GM20000 (cell line): ENCODE results near the gene DFFA.

ENCODE experiments used
- DNase-seq: peaks from one replicate; pipeline ENCODE4 v3.0.0; 2012; ENCODE audit warnings: low spot score
- TF ChIP-seq, protein P1 (sequence below): IDR thresholded peaks from 2 replicates; pipeline ENCODE4 v1.5.1; 2012; ENCODE audit warnings: mild to moderate bottlenecking, control low read depth; ENCODE audit errors: extremely low read depth, missing control alignments

The DFFA gene

DNA sequence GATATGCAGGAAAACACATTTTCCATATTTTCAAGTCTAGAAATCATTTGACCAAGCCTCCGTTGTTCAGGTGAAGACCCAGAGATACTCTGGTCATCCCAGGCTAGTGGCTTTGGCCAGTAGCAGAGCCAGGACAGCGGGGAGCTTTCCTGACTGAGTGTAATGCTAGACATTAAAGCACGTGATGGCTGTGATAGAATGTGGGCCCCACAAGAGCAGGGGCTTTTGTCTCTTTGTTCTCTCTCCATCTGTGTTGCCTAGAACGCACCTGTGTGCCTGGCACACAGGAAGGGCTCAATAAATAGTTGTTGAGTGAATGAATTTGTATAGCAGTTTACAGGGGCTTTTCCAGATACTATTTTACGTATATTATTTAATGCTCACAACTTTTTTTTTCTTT is 31.5 kb downstream of the DFFA start:
- DNase-seq, result no peak
- TF ChIP-seq, protein P1, sequence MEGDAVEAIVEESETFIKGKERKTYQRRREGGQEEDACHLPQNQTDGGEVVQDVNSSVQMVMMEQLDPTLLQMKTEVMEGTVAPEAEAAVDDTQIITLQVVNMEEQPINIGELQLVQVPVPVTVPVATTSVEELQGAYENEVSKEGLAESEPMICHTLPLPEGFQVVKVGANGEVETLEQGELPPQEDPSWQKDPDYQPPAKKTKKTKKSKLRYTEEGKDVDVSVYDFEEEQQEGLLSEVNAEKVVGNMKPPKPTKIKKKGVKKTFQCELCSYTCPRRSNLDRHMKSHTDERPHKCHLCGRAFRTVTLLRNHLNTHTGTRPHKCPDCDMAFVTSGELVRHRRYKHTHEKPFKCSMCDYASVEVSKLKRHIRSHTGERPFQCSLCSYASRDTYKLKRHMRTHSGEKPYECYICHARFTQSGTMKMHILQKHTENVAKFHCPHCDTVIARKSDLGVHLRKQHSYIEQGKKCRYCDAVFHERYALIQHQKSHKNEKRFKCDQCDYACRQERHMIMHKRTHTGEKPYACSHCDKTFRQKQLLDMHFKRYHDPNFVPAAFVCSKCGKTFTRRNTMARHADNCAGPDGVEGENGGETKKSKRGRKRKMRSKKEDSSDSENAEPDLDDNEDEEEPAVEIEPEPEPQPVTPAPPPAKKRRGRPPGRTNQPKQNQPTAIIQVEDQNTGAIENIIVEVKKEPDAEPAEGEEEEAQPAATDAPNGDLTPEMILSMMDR, result no peak

DNA sequence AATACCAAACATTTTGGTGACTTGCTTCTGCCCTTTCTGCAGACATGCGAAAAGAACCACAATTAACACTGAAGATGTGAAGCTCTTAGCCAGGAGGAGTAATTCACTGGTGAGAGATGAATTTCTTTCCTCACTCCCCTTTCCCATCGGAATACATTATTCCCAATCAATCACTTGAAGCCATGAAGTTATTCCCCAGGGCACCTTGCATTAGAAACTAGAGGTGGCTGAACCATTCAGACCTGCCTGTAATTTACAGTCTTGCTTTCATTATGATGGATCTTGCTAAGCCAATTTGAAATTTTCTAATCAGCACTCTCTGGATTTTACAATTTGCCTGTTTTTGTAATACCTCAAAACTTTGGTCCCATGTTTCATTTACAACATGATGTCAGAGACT is 32.0 kb downstream of the DFFA start:
- TF ChIP-seq, protein P1, result no peak
- no peak for DNase-seq

DNA sequence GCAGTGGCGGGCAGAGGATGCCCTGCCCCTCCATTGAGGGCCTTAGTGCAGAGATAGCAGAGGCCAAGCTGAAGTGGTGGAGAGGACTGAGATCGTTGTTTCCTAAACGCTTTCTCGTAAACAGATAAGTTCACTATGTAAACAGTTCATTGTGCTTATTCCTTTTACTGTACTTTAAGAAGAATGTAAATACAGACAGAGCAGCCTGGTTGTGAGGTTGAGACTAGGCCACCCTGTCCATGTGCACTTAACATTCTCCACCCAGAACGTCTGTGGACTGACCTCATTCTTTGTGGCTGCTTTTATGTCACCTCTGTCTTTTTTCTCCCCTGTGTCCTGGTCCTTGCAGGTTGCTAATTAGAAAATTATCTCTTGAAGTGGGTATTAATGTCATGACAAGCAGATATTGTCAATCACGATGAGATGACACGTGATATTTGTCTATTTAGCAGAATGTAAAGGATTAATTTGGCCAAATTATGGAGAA is 33.6 kb downstream of the DFFA start:
- DNase-seq, result no peak
- TF ChIP-seq, protein P1, result no peak

DNA sequence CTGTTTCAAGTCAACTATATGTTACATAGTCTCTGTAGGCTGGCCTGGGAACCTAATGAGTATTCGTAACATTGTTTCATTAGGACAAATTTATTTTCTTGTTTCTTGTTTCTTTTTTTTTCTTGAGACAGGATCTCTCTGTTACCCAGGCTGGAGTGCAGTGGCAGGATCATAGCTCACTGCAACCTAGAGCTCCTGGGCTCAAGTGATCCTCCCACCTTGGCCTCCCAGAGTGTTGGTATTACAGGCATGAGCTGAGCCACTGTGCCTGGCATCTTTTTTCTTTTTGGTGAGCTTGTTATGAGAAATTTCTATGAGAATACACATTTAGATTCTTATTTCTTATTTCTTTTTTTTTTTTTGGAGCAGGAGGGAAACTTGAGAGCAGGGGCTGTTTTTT is 35.3 kb downstream of the DFFA start:
- TF ChIP-seq, protein P1, result no peak
- no peak for DNase-seq

DNA sequence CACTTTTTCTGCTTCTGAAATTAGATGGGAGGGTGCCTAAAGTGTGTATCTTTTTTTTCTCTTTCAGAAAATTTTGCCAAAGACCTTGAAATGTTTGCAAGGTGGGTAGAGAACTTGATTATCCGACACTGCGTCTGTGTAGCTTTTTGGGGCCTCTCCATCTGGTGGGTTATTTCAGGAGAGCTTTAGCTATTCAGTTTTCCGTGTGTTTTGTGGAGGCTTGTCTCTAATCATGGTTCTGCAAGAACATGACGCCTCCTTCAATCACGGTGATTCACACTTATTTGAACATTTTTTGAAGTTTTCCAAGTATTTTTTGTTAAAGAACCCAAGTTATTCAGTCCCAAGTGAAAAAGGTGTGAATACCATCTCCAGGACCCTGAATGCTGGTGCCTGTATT is 37.7 kb downstream of the DFFA start:
- DNase-seq, result no peak
- TF ChIP-seq, protein P1, result no peak

DNA sequence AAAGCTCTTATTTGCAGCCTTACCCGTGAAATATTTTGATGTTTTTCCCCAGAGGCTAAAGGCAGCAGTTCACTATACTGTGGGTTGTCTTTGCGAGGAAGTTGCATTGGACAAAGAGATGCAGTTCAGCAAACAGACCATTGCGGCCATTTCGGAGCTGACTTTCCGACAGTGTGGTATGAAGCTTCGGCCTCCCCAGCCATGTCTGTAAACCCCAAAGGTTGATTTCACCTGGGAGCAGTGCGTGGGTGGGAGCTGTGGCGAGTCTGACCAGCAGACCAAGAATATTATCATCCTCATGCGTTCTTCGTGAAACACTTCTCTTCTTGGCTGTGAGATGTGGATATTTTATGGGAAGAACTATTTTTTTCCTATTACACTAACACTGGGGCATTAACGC is 38.5 kb downstream of the DFFA start:
- TF ChIP-seq, protein P1, result no peak
- DNase-seq, result no peak

DNA sequence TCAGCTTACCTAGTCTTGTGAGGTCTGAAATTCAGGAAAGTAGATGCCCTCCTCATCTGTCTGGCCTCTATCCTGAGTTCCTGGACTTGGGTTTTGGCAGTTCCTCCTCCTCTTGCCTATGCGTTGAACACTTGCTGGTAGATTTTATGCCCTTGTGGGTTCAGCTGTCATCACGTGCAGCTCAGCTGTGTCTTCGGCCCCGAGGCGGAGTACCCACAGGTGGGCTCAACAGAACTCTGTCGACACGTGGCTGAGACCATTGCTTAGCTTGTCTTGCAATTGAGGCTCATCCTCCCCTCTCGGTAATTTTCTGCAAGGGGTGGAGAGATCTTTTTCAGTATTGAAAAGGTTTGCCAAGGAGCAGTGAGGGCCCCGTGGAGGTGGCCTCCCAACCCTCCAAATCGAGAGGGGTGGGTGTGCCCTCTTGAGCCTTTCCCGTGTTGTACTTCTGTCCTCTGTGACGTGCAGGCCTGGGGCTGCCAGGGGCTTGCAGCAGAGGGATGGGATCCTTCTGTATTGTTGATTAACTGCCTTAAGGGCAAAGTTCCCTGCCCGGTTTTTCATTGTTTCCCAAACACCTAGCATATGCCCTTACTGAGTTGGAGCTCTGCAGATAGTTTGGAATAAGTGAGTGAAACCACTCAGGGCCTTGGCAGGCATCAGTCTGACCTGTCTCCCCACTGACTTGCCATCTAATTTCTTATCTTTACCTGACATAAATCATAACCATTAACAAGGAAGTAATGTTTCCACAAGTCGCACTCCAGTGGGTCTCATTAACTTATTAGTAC is 39.2 kb downstream of the DFFA start:
- no peak for DNase-seq
- TF ChIP-seq, protein P1, result no peak
